Measurements from ENCODE around the gene LRIG1. TPM values are rescaled to one million over a fixed set of nuclear protein-coding genes. Genes with fewer than 3 reads are reported as not detected.
A peak's percentile ranks its signal among the peaks of the same experiment; 100 is the strongest.

Gene LRIG1
- total RNA-seq, 1 donor from 2014 or later: 30.7 TPM

DNA sequence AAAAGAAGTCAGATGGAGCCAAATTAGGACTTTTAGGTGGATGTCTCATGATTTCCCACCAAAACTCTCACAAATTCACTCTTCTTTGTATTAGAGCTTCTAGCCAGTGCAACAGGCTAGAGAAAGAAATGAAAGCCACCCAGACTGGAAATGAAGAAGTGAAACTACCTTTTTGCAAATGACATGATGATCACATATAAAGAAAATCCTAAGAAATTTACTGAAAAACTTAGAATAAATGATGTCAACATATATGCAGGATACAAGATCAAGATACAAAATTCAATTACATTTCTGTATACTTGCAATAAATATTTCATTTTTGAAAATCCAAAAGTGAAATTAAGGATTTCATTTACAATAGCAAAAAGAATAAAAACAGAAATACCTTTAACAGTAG lies 110.8 kb downstream of the LRIG1 start:
- intact Hi-C loops (cut with DNase I): no loop called here
- Histone ChIP-seq H3K36me3 (peaks cover 0 to 12% of the 10 kb centered on the region in 2 donors), H3K27ac (no peak overlapping the region), H3K4me1 (peaks cover 22% of the 10 kb centered on the region), H3K9me3 (no peaks in the 10 kb centered on the region), H3K4me3 (no peak overlapping the region), H3K27me3 (no peaks in the 10 kb centered on the region)
- TF ChIP-seq POLR2A (IDR thresholded peaks at IDR 0.05): no peak
- TF ChIP-seq POLR2AphosphoS5 (IDR thresholded peaks at IDR 0.05; ENCODE audit: insufficient read depth in 1 of 2, low read depth in 1 of 2): no peak
- no peak for TF ChIP-seq CTCF (IDR thresholded peaks at IDR 0.05)
- DNase-seq (ENCODE audit: extremely low spot score in 2 of 2): no peak

DNA sequence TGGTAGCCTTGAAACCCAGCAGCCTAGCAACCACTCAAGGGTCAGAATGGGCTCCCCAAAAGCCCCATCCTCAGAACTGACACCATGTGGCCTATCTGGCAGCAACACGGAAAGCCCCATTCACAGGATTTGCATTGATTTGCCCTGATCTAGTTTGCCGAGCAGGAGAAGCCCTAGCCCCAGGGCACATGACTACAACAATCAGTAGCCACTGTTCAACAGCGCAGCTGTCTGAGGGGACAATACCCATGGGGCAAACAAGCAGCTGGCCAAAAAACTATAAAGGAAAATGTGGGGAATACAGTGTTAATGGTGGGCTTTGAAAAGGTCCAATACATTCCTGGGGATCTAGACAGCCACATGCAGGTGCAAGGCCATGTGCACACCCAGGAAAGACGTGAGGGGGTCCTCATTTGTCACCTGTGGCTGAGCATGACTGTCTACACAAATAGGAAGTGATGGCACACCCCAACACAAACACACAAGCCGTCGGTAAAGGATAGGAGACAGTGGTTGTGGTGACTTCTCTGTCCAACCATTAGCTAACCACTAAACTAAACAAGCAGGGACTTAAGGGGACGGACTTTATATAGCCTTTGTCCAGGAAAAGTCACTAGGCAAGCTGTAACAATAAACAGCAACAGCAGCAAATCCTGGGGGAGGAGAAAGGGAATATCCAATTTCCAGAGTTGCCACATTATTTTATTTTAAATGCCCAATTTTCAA lies 113.7 kb downstream of the LRIG1 start:
- no peak overlapping the region for H3K4me3 ChIP-seq
- no peaks in the 10 kb centered on the region for H3K27me3 ChIP-seq
- H3K27ac ChIP-seq: no peak overlapping the region
- no peaks in the 10 kb centered on the region for H3K9me3 ChIP-seq
- intact Hi-C loops (cut with DNase I): no loop called here
- peak; percentile 44 to 55 for DNase-seq (ENCODE audit: extremely low spot score in 2 of 2)
- H3K4me1 ChIP-seq: no peaks in the 10 kb centered on the region
- TF ChIP-seq POLR2A (IDR thresholded peaks at IDR 0.05): no peak
- TF ChIP-seq POLR2AphosphoS5 (IDR thresholded peaks at IDR 0.05; ENCODE audit: insufficient read depth in 1 of 2, low read depth in 1 of 2): no peak
- no peak for TF ChIP-seq CTCF (IDR thresholded peaks at IDR 0.05)
- peaks cover 0 to 41% of the 10 kb centered on the region in 2 donors for H3K36me3 ChIP-seq

- intact Hi-C loops (cut with DNase I): no loop called here
- no peaks in the 10 kb centered on the region for H3K4me1 ChIP-seq
- no peak overlapping the region for H3K4me3 ChIP-seq
- no peak overlapping the region for H3K27ac ChIP-seq
- peaks cover 0 to 50% of the 10 kb centered on the region in 2 donors for H3K36me3 ChIP-seq
- TF ChIP-seq POLR2A (IDR thresholded peaks at IDR 0.05) (no peak), CTCF (IDR thresholded peaks at IDR 0.05) (no peak), POLR2AphosphoS5 (IDR thresholded peaks at IDR 0.05; ENCODE audit: insufficient read depth in 1 of 2, low read depth in 1 of 2) (no peak)
- peak; percentile 65 to 70 for DNase-seq (ENCODE audit: extremely low spot score in 2 of 2)
- no peaks in the 10 kb centered on the region for H3K9me3 ChIP-seq
- H3K27me3 ChIP-seq: no peaks in the 10 kb centered on the region
Observed at GRCh38 chr3:66386011-66386924, 114.6 kb downstream of the LRIG1 start.

- intact Hi-C loops (cut with DNase I): no loop called here
- H3K27ac ChIP-seq: no peak overlapping the region
- DNase-seq (ENCODE audit: extremely low spot score in 2 of 2): peak; percentile 12 to 62
- no peak overlapping the region for H3K4me3 ChIP-seq
- no peaks in the 10 kb centered on the region for H3K27me3 ChIP-seq
- TF ChIP-seq POLR2A (IDR thresholded peaks at IDR 0.05) (no peak), CTCF (IDR thresholded peaks at IDR 0.05) (no peak), POLR2AphosphoS5 (IDR thresholded peaks at IDR 0.05; ENCODE audit: insufficient read depth in 1 of 2, low read depth in 1 of 2) (no peak)
- H3K36me3 ChIP-seq: peaks cover 0 to 62% of the 10 kb centered on the region in 2 donors
- no peaks in the 10 kb centered on the region for H3K4me1 ChIP-seq
- H3K9me3 ChIP-seq: no peaks in the 10 kb centered on the region
Observed at GRCh38 chr3:66385066-66385465, 115.8 kb downstream of the LRIG1 start.
